ENCODE data around the gene CBFB.

GRCh38 chr16:67114793-67115192, 85.8 kb downstream of the CBFB start:
- TF ChIP-seq, protein P1, sequence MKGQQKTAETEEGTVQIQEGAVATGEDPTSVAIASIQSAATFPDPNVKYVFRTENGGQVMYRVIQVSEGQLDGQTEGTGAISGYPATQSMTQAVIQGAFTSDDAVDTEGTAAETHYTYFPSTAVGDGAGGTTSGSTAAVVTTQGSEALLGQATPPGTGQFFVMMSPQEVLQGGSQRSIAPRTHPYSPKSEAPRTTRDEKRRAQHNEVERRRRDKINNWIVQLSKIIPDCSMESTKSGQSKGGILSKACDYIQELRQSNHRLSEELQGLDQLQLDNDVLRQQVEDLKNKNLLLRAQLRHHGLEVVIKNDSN (IDR thresholded peaks at IDR 0.05), result no peak
- TF ChIP-seq YY1 (IDR thresholded peaks at IDR 0.05; ENCODE audit: low read depth) (no peak), NFIC (IDR thresholded peaks at IDR 0.05) (no peak), RAD21 (IDR thresholded peaks at IDR 0.05; ENCODE audit: low read depth) (no peak), TAF1 (IDR thresholded peaks at IDR 0.05; ENCODE audit: low read depth) (no peak), CREB1 (IDR thresholded peaks at IDR 0.05; ENCODE audit: low read depth) (no peak), CEBPB (IDR thresholded peaks at IDR 0.05) (no peak), TCF12 (IDR thresholded peaks at IDR 0.05; ENCODE audit: low read depth) (no peak), EP300 (IDR thresholded peaks at IDR 0.05; ENCODE audit: borderline replicate concordance) (no peak)
- TF ChIP-seq, protein P2, sequence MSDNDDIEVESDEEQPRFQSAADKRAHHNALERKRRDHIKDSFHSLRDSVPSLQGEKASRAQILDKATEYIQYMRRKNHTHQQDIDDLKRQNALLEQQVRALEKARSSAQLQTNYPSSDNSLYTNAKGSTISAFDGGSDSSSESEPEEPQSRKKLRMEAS (IDR thresholded peaks at IDR 0.05), result no peak

Data from Ishikawa (cell line).